ENCODE measurements around the gene DCAF8. TPM values are rescaled to one million over a fixed set of nuclear protein-coding genes. Genes with fewer than 3 reads are reported as not detected.
"Not testable (repeated sequence)": the region's sequence is repeated elsewhere in the genome, so short reads cannot be mapped to it uniquely, and the experiment has no call there.

Gene DCAF8
- total RNA-seq (2014; rRNA removed) = 73.1 and 76.4 TPM in 2 replicates
- 44.3 TPM for polyA plus RNA-seq (2012)

- peak; percentile 96 for DNase-seq (ENCODE audit: low read depth)
These were observed at the start of gene DCAF8 for GRCh38 chr1:160261893-160262794. TSS of gene DCAF8 (minus strand) at chr1:160262549. CDS start at chr1:160244008, 18,541 bp downstream.

GRCh38 chr1:160309571-160309970 is 47.2 kb upstream of the DCAF8 start:
- DNase-seq (ENCODE audit: low read depth) = no peak

GRCh38 chr1:160309185-160309557 is 46.8 kb upstream of the DCAF8 start:
- DNase-seq (ENCODE audit: low read depth) = no peak

GRCh38 chr1:160308451-160309184 is 46.3 kb upstream of the DCAF8 start:
- peak; percentile 55 for DNase-seq (ENCODE audit: low read depth)

- no peak for DNase-seq (ENCODE audit: low read depth)
These were observed 44.9 kb upstream of the DCAF8 start for GRCh38 chr1:160307118-160307791.

GRCh38 chr1:160300173-160300572 is 37.8 kb upstream of the DCAF8 start:
- no peak for DNase-seq (ENCODE audit: low read depth)

- DNase-seq (ENCODE audit: low read depth) = no peak
These were observed 33.7 kb upstream of the DCAF8 start for GRCh38 chr1:160296036-160296435.

GRCh38 chr1:160293020-160293968 is 30.9 kb upstream of the DCAF8 start:
- peak; percentile 30 for DNase-seq (ENCODE audit: low read depth)

GRCh38 chr1:160291248-160292220 is 29.2 kb upstream of the DCAF8 start:
- peak; percentile 91 for DNase-seq (ENCODE audit: low read depth)

GRCh38 chr1:160287769-160288168 is 25.4 kb upstream of the DCAF8 start:
- DNase-seq (ENCODE audit: low read depth) = not testable (repeated sequence)

- no peak for DNase-seq (ENCODE audit: low read depth)
These were observed 23.2 kb upstream of the DCAF8 start for GRCh38 chr1:160285506-160285905.

- peak; percentile 88 for DNase-seq (ENCODE audit: low read depth)
These were observed 22.5 kb upstream of the DCAF8 start, which contains the start of gene PEX19 for GRCh38 chr1:160284782-160285344. TSS of gene PEX19 (minus strand) at chr1:160285133. CDS start at chr1:160285124, 9 bp downstream.

- peak; percentile 62 for DNase-seq (ENCODE audit: low read depth)
These were observed 22.0 kb upstream of the DCAF8 start for GRCh38 chr1:160284220-160284781.

- DNase-seq (ENCODE audit: low read depth) = no peak
These were observed 20.5 kb upstream of the DCAF8 start for GRCh38 chr1:160282807-160283206.

- no peak for DNase-seq (ENCODE audit: low read depth)
These were observed 15.6 kb upstream of the DCAF8 start for GRCh38 chr1:160277987-160278386.

- DNase-seq (ENCODE audit: low read depth) = no peak
These were observed 15.0 kb upstream of the DCAF8 start for GRCh38 chr1:160277330-160277729.

GRCh38 chr1:160271025-160271424 is 8.7 kb upstream of the DCAF8 start:
- no peak for DNase-seq (ENCODE audit: low read depth)

- no peak for DNase-seq (ENCODE audit: low read depth)
These were observed 5.1 kb upstream of the DCAF8 start for GRCh38 chr1:160267284-160267991.
